ENCODE results near the gene PKD1L1. TPM values are rescaled to one million over a fixed set of nuclear protein-coding genes. Genes with fewer than 3 reads are reported as not detected.

The PKD1L1 gene
- total RNA-seq, 6 donors from 2014 or later, result 0.46 to 4.8 (median 0.75) TPM

DNA sequence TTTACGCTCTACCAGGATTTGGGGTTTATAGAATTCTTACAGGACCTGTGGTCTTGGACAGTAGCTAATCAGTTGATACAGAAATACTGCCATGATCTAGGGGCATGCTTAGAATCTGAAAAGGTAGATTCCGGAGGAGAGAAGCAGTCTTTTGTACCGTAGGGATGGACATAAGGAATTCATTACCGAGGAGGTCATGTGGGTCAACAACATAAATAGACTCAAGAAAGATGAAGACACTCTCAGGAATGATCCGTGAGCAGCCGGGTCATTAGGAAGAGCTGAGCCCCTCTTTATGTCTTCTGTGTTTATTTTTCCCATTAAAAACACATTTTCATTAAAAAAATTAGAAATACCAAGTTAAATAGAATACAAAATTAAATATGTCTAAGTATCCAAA lies 206.3 kb downstream of the PKD1L1 start:
- Histone ChIP-seq H3K4me1 (peaks cover 0 to 6% (median 0%) of the 10 kb centered on the region in 4 donors), H3K36me3 (no peaks in the 10 kb centered on the region), H3K27ac (no peak overlapping the region), H3K27me3 (no peaks in the 10 kb centered on the region), H3K9me3 (no peaks in the 10 kb centered on the region), H3K4me3 (no peak overlapping the region)
- DNase-seq (no peak), ATAC-seq (ENCODE audit: low FRiP score in 2 of 2) (no peak)
- 71 to 84% methylated on average over 6 of the region's 6 CpGs for WGBS, 2 donors
- no peak for TF ChIP-seq POLR2AphosphoS5 (IDR thresholded peaks at IDR 0.05)
- TF ChIP-seq POLR2A (IDR thresholded peaks at IDR 0.05), result no peak
- no peak for TF ChIP-seq EP300 (IDR thresholded peaks at IDR 0.05)
- TF ChIP-seq, protein P1, sequence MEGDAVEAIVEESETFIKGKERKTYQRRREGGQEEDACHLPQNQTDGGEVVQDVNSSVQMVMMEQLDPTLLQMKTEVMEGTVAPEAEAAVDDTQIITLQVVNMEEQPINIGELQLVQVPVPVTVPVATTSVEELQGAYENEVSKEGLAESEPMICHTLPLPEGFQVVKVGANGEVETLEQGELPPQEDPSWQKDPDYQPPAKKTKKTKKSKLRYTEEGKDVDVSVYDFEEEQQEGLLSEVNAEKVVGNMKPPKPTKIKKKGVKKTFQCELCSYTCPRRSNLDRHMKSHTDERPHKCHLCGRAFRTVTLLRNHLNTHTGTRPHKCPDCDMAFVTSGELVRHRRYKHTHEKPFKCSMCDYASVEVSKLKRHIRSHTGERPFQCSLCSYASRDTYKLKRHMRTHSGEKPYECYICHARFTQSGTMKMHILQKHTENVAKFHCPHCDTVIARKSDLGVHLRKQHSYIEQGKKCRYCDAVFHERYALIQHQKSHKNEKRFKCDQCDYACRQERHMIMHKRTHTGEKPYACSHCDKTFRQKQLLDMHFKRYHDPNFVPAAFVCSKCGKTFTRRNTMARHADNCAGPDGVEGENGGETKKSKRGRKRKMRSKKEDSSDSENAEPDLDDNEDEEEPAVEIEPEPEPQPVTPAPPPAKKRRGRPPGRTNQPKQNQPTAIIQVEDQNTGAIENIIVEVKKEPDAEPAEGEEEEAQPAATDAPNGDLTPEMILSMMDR (IDR thresholded peaks at IDR 0.05), result no peak

DNA sequence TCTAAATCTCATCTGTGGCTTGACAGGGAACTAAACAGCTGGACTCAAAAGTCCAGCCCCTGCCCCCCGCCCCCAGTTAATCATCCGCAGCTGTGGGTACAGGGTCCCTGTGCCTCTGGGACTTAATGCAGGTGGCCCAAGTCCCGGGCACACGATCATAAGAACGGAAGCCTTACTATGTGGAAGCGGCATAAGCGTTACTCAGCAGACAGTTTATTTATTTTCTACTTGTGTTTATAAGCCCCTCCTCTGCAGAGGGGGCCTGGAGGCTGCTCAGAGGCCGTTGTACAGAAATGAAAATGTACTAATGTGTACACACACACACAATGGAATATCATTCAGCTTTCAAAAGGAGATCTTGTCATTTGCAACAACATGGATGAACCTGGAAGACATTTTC lies 208.4 kb downstream of the PKD1L1 start:
- Histone ChIP-seq H3K27ac (no peak overlapping the region), H3K9me3 (no peaks in the 10 kb centered on the region), H3K4me3 (no peak overlapping the region), H3K27me3 (no peaks in the 10 kb centered on the region), H3K4me1 (peaks cover 0 to 6% (median 0%) of the 10 kb centered on the region in 4 donors), H3K36me3 (no peaks in the 10 kb centered on the region)
- 69 to 76% methylated on average over 8 of the region's 8 CpGs for WGBS, 2 donors
- no peak for DNase-seq
- TF ChIP-seq, protein P1 (IDR thresholded peaks at IDR 0.05), result no peak
- TF ChIP-seq POLR2AphosphoS5 (IDR thresholded peaks at IDR 0.05) (no peak), EP300 (IDR thresholded peaks at IDR 0.05) (no peak), POLR2A (IDR thresholded peaks at IDR 0.05) (no peak)
- ATAC-seq (ENCODE audit: low FRiP score in 2 of 2), result no peak

DNA sequence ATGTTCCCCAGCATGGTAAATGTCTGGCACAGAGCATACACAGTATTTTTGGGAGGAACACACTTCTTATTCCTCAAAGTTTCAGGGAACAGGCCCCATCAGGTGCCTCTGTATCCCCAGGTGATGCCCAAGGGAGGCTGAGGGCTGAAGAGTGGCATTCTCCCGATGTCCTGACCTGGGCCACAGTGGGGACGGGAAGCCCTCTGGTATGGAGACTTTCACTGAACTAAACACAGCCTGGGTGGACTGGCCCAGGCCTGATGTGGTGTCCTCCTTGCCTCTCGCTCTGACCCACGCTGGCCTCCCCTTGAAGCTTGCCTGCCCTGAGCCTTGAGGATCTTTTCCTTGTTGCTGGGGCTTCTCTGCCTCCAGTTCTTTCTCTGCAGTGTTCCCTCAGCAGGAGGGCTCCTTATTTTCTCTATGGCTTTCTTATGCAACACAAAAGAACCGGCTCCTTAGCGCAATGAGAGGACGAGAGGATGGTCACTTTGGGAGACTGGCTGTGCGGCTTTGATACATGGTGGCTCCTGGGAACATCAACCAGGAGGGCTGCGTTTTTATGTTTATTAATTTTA lies 208.9 kb downstream of the PKD1L1 start:
- H3K4me1 ChIP-seq, result peaks cover 0 to 6% (median 0%) of the 10 kb centered on the region in 4 donors
- no peak for TF ChIP-seq POLR2AphosphoS5 (IDR thresholded peaks at IDR 0.05)
- TF ChIP-seq EP300 (IDR thresholded peaks at IDR 0.05), result no peak
- TF ChIP-seq, protein P1 (IDR thresholded peaks at IDR 0.05), result no peak
- TF ChIP-seq POLR2A (IDR thresholded peaks at IDR 0.05), result no peak
- WGBS, 2 donors, result 72 to 94% methylated on average over 7 to 9 of the region's 9 CpGs
- DNase-seq, result no peak
- no peaks in the 10 kb centered on the region for H3K36me3 ChIP-seq
- no peaks in the 10 kb centered on the region for H3K9me3 ChIP-seq
- no peaks in the 10 kb centered on the region for H3K27me3 ChIP-seq
- ATAC-seq (ENCODE audit: low FRiP score in 2 of 2), result peak in 1 of 2 donors; percentile 17
- H3K4me3 ChIP-seq, result no peak overlapping the region
- no peak overlapping the region for H3K27ac ChIP-seq

DNA sequence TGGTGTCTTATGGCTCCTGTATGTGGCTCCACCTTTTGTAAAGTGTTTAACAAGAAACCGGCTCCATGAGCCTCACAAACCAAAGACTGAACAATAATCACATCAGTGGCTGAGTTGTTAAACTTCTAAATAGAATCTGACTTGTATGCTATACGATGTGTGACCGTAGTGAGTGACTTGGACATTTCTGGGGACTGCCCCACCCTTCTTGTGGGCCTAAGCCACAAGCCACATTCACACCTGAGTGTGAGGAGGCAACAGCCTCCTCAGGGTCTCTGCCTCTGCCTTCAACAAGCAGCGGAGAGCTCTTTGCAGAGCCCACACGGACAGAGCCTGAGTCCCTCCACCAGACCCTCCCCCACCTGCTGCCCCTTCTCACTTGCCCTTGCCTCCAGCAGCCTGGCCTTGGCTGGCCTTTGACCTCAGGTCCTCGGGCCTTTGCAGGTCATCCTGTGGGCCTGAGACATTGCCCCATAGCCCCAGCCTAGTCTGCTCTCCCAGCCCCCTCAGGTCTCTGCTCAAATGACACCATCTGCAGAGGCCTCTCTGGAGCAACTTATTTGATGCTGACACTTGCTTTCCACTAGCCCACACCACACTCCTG lies 209.6 kb downstream of the PKD1L1 start:
- H3K27me3 ChIP-seq, result no peaks in the 10 kb centered on the region
- no peaks in the 10 kb centered on the region for H3K4me1 ChIP-seq
- TF ChIP-seq, protein P1 (IDR thresholded peaks at IDR 0.05), result no peak
- TF ChIP-seq POLR2A (IDR thresholded peaks at IDR 0.05), result no peak
- H3K36me3 ChIP-seq, result no peaks in the 10 kb centered on the region
- ATAC-seq (ENCODE audit: low FRiP score in 2 of 2) (peak in 1 of 2 donors; percentile 12), DNase-seq (no peak)
- no peaks in the 10 kb centered on the region for H3K9me3 ChIP-seq
- WGBS, 2 donors, result 77 to 84% methylated on average over 6 of the region's 6 CpGs
- no peak overlapping the region for H3K27ac ChIP-seq
- H3K4me3 ChIP-seq, result no peak overlapping the region

DNA sequence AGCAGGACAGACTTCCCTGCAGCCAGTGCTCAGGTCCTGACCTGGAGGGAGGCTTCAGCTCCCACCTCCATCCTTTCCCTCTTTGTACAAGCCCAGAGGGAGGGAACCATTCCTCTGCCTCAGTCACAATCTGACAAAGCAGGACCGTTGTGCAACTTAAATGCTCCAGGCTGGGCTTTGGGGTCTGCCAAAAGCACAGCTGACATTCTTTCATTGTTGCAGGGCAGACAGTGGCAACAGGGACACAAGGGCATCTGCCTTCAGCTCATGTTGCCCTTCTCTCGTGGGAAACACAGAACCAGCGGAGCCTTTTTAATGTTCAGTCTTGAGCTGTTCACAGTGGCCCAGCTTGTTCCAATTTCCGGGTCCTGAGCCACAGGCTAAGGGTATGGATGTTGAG lies 210.7 kb downstream of the PKD1L1 start:
- no peaks in the 10 kb centered on the region for H3K36me3 ChIP-seq
- DNase-seq (no peak), ATAC-seq (ENCODE audit: low FRiP score in 2 of 2) (peak in 1 of 2 donors; percentile 24)
- no peaks in the 10 kb centered on the region for H3K27me3 ChIP-seq
- no peak overlapping the region for H3K27ac ChIP-seq
- WGBS, 2 donors, result 76 to 82% methylated on average over 2 to 4 of the region's 4 CpGs
- H3K9me3 ChIP-seq, result no peaks in the 10 kb centered on the region
- no peak overlapping the region for H3K4me3 ChIP-seq
- H3K4me1 ChIP-seq, result no peaks in the 10 kb centered on the region
- TF ChIP-seq POLR2AphosphoS5 (IDR thresholded peaks at IDR 0.05), result no peak
- TF ChIP-seq POLR2A (IDR thresholded peaks at IDR 0.05), result no peak
- no peak for TF ChIP-seq EP300 (IDR thresholded peaks at IDR 0.05)
- TF ChIP-seq, protein P1 (IDR thresholded peaks at IDR 0.05), result no peak
